ENCODE measurements around the gene STARD10. TPM values are rescaled to one million over a fixed set of nuclear protein-coding genes. Genes with fewer than 3 reads are reported as not detected.

Gene STARD10
- total RNA-seq, 1 donor from 2014 or later, result 170 TPM

DNA sequence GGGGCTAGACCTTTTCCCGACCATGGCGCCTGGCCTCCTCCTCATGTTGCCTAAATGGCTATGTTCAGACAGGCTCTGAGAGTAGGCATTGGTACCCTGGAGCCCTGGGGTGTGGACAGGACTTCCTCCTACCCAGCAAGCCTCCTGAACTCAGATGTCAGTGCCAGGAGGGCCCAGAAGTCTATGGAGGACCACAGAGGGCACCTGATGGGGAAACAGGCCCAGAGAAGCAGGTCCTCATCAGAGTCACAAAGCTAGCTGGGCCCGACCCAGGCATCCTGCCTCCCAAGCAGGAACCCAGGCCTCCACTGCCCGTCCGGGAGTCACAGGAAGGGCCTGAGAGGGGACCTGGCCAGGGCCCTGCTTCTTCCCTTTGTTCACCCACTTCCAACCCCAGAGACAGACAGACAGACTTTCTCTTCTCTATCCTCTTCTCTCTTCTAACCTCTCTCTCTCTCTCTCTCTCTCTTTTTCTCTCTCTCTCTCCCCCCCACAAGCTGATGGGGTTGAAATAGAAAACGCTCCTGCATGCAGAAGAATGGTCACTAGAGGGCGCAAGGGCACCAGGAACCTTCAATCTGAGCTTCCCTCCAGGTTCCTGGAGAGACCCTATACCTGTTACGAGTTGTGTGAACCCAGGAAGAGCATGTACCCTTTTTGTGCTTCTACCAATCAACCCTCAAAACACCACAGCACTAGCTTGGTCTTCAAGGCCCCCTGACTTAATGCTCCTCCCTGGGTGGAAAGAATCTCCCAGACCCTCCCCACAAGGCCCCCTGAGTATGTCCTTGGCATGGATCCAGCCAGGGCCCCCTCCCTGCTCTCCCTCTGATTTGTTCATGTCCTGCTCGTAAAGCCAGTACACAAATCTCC lies 68.8 kb downstream of the STARD10 start:
- H3K4me1 Mint-ChIP-seq (ENCODE audit: unreplicated experiment), result peaks cover 42% of the 10 kb centered on the region
- H3K27ac Mint-ChIP-seq, result peak overlapping the region; percentile 87
- DNase-seq (ENCODE audit: extremely low spot score, unreplicated experiment), result peak; percentile 82
- TF ChIP-seq, protein P1, sequence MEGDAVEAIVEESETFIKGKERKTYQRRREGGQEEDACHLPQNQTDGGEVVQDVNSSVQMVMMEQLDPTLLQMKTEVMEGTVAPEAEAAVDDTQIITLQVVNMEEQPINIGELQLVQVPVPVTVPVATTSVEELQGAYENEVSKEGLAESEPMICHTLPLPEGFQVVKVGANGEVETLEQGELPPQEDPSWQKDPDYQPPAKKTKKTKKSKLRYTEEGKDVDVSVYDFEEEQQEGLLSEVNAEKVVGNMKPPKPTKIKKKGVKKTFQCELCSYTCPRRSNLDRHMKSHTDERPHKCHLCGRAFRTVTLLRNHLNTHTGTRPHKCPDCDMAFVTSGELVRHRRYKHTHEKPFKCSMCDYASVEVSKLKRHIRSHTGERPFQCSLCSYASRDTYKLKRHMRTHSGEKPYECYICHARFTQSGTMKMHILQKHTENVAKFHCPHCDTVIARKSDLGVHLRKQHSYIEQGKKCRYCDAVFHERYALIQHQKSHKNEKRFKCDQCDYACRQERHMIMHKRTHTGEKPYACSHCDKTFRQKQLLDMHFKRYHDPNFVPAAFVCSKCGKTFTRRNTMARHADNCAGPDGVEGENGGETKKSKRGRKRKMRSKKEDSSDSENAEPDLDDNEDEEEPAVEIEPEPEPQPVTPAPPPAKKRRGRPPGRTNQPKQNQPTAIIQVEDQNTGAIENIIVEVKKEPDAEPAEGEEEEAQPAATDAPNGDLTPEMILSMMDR (conservative IDR thresholded peaks at IDR 0.05), result peak; percentile 93
- no peaks in the 10 kb centered on the region for H3K27me3 Mint-ChIP-seq
- no peaks in the 10 kb centered on the region for H3K36me3 Mint-ChIP-seq
- no peaks in the 10 kb centered on the region for H3K9me3 Mint-ChIP-seq
- H3K4me3 Mint-ChIP-seq, result peak overlapping the region; percentile 76

GRCh38 chr11:72724021-72724551 lies 69.8 kb downstream of the STARD10 start:
- no peak for DNase-seq (ENCODE audit: extremely low spot score, unreplicated experiment)
- H3K4me3 Mint-ChIP-seq, result peak overlapping the region; percentile 46
- no peaks in the 10 kb centered on the region for H3K9me3 Mint-ChIP-seq
- H3K27me3 Mint-ChIP-seq, result no peaks in the 10 kb centered on the region
- H3K36me3 Mint-ChIP-seq, result no peaks in the 10 kb centered on the region
- H3K27ac Mint-ChIP-seq, result peak overlapping the region; percentile 77
- TF ChIP-seq, protein P1 (conservative IDR thresholded peaks at IDR 0.05), result no peak
- peaks cover 50% of the 10 kb centered on the region for H3K4me1 Mint-ChIP-seq (ENCODE audit: unreplicated experiment)

DNA sequence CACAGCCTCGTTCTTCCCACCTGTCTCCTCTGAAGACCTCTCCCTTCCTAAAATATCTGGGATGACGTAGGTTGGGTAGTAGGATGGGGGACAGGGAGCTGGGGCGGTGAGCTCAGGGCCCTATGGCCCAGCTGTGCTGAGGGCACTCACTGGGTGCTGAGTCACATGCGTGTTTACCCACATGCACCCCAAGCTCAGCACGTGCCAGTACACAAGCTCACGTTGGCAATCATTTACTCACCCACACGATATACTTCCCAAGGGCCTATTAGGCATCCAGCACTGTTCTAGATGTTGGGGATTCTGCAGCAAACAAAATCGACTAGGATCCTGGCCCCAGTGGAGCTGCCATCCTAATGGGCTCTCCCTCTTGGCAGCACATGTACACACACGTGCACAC lies 70.3 kb downstream of the STARD10 start:
- H3K27me3 Mint-ChIP-seq, result no peaks in the 10 kb centered on the region

DNA sequence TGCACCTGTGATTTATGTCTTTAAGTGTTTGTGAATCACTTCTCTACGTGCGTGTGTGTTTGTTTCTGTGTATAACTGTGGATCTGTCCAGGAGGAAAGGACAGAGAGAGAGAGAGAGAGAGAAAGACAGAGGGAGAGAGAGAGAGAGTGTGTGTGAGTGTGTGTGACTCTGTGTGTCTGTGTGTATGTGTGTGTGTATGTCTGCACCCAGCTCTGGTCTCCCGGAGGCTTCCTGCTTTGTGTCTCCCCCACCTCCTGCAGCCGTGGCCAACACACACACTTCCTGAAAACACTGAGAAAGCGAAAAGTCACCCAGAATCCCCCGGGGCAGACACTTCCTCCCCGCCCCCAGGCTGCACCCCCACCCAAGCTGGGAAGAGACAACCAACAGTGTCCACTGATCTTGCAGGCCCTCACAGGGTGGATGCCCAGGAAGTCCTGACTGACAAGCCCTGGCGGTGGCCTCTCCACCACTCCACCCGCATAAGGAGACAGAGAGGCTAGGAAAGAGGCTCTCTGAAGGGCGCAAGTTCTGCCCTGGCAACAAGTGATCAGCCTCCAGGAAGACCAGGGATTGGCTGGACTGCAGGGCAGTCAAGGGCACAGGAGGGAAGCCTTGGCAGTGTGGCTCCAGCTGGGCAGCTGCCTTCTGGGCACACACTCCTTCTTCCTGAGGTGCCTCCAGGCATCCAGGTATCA lies 71.6 kb downstream of the STARD10 start:
- DNase-seq (ENCODE audit: extremely low spot score, unreplicated experiment), result peak; percentile 84
- H3K9me3 Mint-ChIP-seq, result no peaks in the 10 kb centered on the region
- TF ChIP-seq, protein P1 (conservative IDR thresholded peaks at IDR 0.05), result no peak
- peak overlapping the region; percentile 89 for H3K4me3 Mint-ChIP-seq
- peak overlapping the region; percentile 97 for H3K27ac Mint-ChIP-seq
- no peaks in the 10 kb centered on the region for H3K36me3 Mint-ChIP-seq
- peaks cover 51% of the 10 kb centered on the region for H3K4me1 Mint-ChIP-seq (ENCODE audit: unreplicated experiment)
- H3K27me3 Mint-ChIP-seq, result no peaks in the 10 kb centered on the region

More for the DNA sequence above, 70.3 kb downstream of the STARD10 start:
- H3K4me3 Mint-ChIP-seq, result peak overlapping the region; percentile 46
- no peaks in the 10 kb centered on the region for H3K36me3 Mint-ChIP-seq
- no peak for DNase-seq (ENCODE audit: extremely low spot score, unreplicated experiment)
- no peaks in the 10 kb centered on the region for H3K9me3 Mint-ChIP-seq
- H3K4me1 Mint-ChIP-seq (ENCODE audit: unreplicated experiment), result peaks cover 55% of the 10 kb centered on the region
- peak overlapping the region; percentile 77 for H3K27ac Mint-ChIP-seq
- TF ChIP-seq, protein P1 (conservative IDR thresholded peaks at IDR 0.05), result no peak

DNA sequence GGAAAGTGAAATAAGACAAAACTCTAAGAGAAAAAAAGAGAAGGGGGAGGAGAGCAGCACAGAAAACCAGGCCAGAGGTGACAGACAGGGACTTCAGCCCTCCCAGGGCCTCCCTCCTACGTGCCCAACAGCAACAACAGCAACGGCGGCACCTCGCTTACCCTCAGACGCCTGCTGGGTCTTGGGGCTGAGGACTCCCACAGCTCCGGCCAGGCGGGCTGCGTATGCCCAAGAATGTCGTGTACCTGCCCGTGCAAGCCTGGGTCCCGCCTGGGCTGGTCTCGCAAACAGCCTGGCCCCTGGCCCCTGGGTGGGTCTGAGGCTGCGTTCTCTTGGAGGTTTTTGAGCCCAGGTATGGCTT lies 72.2 kb downstream of the STARD10 start:
- Mint-ChIP-seq H3K9me3 (no peaks in the 10 kb centered on the region), H3K27me3 (no peaks in the 10 kb centered on the region), H3K4me1 (ENCODE audit: unreplicated experiment) (peaks cover 50% of the 10 kb centered on the region), H3K4me3 (peak overlapping the region; percentile 89), H3K27ac (peak overlapping the region; percentile 97), H3K36me3 (no peaks in the 10 kb centered on the region)
- TF ChIP-seq, protein P1 (conservative IDR thresholded peaks at IDR 0.05), result no peak
- no peak for DNase-seq (ENCODE audit: extremely low spot score, unreplicated experiment)
